Measurements from ENCODE around the gene ZRANB1.
A peak's percentile ranks its signal among the peaks of the same experiment; 100 is the strongest.

Gene ZRANB1

DNA sequence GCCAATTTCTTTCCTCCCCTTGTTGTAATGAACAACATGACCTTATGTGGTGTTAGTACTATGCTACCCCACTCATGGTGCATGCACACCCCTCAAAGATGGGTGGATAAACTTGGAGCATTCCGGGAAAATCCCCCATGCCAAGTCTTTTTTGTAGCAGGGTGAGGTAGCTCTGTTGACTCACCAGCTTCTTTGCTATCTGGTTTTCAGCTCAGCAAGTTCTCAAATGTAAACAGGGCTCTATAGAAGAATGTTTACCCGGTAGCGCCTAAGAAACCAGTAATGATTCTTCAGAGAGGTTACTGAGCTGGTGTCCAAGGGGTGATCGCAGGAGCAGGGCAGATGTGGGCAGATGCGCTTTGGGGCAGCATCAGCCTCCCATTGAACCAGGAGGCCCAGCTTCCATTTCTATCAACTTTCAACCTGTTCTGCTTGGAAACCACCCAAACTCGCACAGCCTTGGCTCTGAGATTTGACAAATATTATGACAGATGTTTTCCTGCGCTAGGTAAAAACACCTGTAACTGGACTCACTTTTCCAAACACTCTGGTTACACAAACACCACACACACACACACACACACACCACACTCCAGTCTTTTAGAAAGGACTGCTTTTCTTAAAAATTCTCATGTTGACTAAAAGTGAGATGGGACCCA is 87.8 kb downstream of the ZRANB1 start:
- peak overlapping the region; percentile 54 for H3K27ac ChIP-seq
- TF ChIP-seq, protein P1, sequence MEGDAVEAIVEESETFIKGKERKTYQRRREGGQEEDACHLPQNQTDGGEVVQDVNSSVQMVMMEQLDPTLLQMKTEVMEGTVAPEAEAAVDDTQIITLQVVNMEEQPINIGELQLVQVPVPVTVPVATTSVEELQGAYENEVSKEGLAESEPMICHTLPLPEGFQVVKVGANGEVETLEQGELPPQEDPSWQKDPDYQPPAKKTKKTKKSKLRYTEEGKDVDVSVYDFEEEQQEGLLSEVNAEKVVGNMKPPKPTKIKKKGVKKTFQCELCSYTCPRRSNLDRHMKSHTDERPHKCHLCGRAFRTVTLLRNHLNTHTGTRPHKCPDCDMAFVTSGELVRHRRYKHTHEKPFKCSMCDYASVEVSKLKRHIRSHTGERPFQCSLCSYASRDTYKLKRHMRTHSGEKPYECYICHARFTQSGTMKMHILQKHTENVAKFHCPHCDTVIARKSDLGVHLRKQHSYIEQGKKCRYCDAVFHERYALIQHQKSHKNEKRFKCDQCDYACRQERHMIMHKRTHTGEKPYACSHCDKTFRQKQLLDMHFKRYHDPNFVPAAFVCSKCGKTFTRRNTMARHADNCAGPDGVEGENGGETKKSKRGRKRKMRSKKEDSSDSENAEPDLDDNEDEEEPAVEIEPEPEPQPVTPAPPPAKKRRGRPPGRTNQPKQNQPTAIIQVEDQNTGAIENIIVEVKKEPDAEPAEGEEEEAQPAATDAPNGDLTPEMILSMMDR (conservative IDR thresholded peaks at IDR 0.05), result no peak

DNA sequence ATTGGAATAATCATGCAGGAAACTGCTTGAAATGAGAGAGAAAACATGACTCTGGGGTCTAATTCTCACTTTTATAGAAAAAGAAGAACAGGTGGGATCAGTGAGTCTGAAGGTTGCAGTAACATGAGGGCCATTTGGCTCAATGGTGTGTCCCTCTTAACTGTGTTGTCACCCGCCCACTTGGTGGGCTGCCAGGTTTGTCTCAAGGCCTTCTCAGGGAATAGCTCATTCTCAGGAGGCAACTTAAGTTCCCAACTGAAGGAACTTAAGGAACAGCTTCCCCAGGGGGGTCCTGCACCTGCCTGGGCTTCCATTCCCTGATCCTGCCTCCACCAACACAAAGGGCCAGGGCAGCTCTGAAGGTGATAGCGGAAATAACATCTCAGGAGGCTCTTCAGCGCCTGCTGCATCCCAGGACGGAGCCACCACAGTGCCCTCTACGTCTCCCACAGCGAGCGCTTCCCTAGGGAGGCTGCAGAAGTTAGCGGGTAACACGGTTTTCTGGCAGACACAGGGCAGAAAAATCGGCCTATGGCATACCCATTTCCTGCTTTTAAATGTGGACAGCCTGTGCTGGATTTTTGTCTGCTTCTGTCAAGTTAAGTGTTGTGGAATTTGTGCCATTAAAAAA is 88.8 kb downstream of the ZRANB1 start:
- H3K27ac ChIP-seq, result peak overlapping the region; percentile 54
- TF ChIP-seq, protein P1 (conservative IDR thresholded peaks at IDR 0.05), result no peak

DNA sequence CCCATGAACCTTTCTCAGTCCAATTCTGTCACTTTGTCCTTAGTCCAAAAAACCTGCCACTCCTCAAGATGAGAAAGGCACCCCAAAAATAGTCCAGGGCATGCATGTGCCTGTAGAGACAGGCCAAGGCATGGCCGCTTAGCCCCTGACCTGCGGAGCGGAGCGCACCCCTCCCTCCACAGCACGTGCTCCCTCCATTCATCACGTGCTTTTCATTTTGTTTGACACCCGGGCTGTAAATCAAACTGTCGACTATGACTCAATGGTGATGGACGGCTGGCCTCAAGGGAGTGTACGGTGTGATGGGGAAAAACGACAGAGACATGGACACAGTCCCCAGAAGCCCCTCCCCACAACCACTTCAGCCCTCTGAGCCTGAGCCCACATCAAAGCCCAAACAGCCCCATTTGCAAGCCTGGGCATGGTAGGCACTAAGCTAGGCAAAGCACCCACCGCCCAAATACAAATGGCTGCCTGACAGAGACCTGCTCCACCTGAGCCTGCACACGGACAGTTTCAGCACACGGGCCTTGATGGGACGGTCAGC is 90.6 kb downstream of the ZRANB1 start:
- TF ChIP-seq, protein P1 (conservative IDR thresholded peaks at IDR 0.05), result no peak
- no peak overlapping the region for H3K27ac ChIP-seq

DNA sequence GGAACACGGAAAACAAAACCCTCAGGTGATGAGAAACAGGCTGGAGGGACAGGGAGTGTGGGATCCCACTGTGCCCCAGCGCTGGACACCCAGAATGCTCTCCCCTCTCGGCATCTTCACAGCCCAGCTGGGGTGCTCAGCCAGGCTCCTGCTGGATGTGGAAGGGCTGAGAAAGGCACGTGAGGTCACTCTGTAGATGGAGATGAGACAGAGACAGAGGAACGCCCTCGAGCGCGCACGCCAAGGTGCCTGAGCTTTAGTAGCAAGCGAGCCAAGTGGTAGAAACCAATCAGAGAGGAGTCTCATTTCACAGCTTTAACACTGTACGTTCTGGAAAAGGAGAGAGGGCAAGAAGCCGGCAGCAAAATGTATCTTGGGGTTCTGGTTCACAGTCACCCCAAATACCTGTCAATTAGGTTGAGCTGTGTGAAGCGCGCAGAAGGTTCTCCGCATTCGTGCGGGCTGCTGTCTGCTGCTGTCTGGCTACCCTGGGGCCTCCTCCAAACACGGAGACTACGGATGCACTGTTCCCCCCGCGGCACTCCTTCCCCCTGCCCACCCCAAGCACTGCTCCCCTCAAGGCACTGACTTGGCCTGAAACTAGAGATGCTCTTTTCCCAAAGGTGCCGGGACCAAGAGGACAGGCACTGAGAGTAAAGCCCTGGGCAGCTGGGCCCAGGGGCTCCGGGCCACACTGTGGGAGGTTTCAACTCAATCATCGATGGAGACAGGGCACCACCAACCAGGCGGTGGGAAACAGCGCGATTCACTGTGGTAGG is 91.4 kb downstream of the ZRANB1 start:
- no peak overlapping the region for H3K27ac ChIP-seq

DNA sequence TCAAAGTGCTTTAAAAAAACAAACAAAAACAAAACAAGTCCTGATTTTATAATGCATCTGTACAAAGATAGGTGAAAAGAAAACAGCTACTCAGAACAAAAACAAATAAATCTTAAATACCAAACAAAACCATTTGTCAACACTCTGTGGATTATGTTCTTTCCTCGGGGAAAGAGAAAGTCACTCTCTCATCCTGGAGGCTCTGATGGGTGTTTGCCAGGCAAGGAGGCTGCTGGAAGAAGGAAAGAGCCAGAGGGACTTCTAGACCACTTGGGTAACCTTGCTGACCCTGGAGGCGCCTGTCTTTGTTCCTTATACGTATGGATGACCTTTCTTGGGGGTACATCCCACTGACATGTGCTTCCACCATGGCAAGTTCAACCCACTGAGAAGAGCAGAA is 92.8 kb downstream of the ZRANB1 start:
- H3K27ac ChIP-seq, result no peak overlapping the region
- TF ChIP-seq, protein P1 (conservative IDR thresholded peaks at IDR 0.05), result no peak

More for the DNA sequence above, 91.4 kb downstream of the ZRANB1 start:
- TF ChIP-seq, protein P1 (conservative IDR thresholded peaks at IDR 0.05), result no peak

GRCh38 chr10:125035136-125035535 is 93.2 kb downstream of the ZRANB1 start:
- H3K27ac ChIP-seq, result no peak overlapping the region

More at GRCh38 chr10:125035136-125035535, 93.2 kb downstream of the ZRANB1 start:
- TF ChIP-seq, protein P1 (conservative IDR thresholded peaks at IDR 0.05), result no peak

All from VCaP (cell line).